Spleen (tissue), 7 donors: ENCODE data around the gene NARS2.

ENCODE experiments used
- POLR2AphosphoS5 ChIP-seq, 3 donors: sonication (generic); formaldehyde crosslinking; IDR thresholded peaks; one replicate each; pipeline ENCODE4 v1.5.1; 2017; ENCODE audit warnings: antibody characterized with exemption in 3 of 3
- TF ChIP-seq, protein P1 (sequence below), 11 experiments: fragments of 200-600 bp in 7 of 11; fragments of 450-650 bp in 4 of 11; sonication (generic) in 4 of 11; IDR thresholded peaks in 8 of 11; conservative IDR thresholded peaks in 3 of 11; 1 replicate in 7 of 11; 2 replicates in 4 of 11; pipeline versions ENCODE4 v1.4.0 to v1.8.0; 2016 to 2021; ENCODE audit warnings: antibody characterized with exemption in 11 of 11, inconsistent platforms in 4 of 11, mild to moderate bottlenecking in 1 of 11
- donor health status: DM: no; HTN: no; CAD: no; lungs with moderate emphysema.
- donor health status: DM: no; HTN: no; CAD: no.
- donor health status: DM: no; HTN: no; CAD: no.

DNA sequence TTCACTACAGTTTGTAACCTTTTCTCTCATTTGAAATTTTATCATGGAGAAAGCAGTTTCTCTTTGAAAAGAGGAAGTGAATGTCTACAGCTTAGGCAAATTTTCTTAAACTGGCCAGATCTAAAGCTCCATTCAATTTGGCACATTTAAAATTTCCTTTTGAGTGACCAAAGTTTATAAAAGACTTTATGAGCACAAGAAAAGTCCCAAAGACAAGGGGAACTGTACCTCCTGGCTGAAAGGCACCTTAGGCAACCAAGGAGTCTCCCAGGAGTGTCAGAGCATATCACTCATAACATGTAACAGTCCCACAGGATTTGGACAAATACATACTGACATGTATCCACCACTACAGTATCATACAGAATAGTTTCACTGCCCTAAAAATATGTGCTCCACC lies 41.3 kb downstream of the NARS2 start:
- TF ChIP-seq, protein P1, sequence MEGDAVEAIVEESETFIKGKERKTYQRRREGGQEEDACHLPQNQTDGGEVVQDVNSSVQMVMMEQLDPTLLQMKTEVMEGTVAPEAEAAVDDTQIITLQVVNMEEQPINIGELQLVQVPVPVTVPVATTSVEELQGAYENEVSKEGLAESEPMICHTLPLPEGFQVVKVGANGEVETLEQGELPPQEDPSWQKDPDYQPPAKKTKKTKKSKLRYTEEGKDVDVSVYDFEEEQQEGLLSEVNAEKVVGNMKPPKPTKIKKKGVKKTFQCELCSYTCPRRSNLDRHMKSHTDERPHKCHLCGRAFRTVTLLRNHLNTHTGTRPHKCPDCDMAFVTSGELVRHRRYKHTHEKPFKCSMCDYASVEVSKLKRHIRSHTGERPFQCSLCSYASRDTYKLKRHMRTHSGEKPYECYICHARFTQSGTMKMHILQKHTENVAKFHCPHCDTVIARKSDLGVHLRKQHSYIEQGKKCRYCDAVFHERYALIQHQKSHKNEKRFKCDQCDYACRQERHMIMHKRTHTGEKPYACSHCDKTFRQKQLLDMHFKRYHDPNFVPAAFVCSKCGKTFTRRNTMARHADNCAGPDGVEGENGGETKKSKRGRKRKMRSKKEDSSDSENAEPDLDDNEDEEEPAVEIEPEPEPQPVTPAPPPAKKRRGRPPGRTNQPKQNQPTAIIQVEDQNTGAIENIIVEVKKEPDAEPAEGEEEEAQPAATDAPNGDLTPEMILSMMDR (IDR thresholded peaks at IDR 0.05 in 8 of 11, conservative IDR thresholded peaks at IDR 0.05 in 3 of 11) = no peak
- no peak for TF ChIP-seq POLR2AphosphoS5 (IDR thresholded peaks at IDR 0.05)
